Measurements from ENCODE around the gene CSF2. TPM values are rescaled to one million over a fixed set of nuclear protein-coding genes. Genes with fewer than 3 reads are reported as not detected.

CSF2 gene
- total RNA-seq, 3 donors from 2014 or later (not counting 1 experiment from before 2014, with no cell fraction given): 0.65 to 1.2 (median 0.82) TPM

- peak in 2 of 3 donors; percentile 46 to 58 for ATAC-seq
- whole genome bisulfite sequencing (ENCODE audit: insufficient coverage): 43% methylated on average over 3 of the region's 4 CpGs
- Histone ChIP-seq H3K9me3 (ENCODE audit: control insufficient read depth, insufficient read depth, low read length) (no peaks in the 10 kb centered on the region), H3K36me3 (ENCODE audit: control insufficient read depth, insufficient read depth, low read length) (no peaks in the 10 kb centered on the region), H3K4me1 (ENCODE audit: control insufficient read depth, insufficient read depth, low read length) (peaks cover 32% of the 10 kb centered on the region), H3K27ac (ENCODE audit: low read length) (no peak overlapping the region), H3K27me3 (ENCODE audit: control insufficient read depth, insufficient read depth, low read length) (no peaks in the 10 kb centered on the region), H3K4me3 (ENCODE audit: low read length) (no peak overlapping the region)
- no peaks in the 10 kb centered on the region for H3K27me3 Mint-ChIP-seq (ENCODE audit: low read depth in 2 of 2)
- no peaks in the 10 kb centered on the region for H3K9me3 Mint-ChIP-seq
- peaks cover 13 to 37% of the 10 kb centered on the region in 2 donors for H3K4me1 Mint-ChIP-seq
- intact Hi-C loops (cut with micrococcal nuclease): loop anchor here (1.0 to 5.0 kb wide), 3 partner anchors 52 to 127 kb away; no protein-coding TSS in a partner anchor
- no peak overlapping the region for H3K4me3 Mint-ChIP-seq
- H3K36me3 Mint-ChIP-seq: no peaks in the 10 kb centered on the region
- DNase-seq: peak; percentile 57 to 73
- H3K27ac Mint-ChIP-seq: peak overlapping the region; percentile 19 to 70
- TF ChIP-seq CTCF (IDR thresholded peaks at IDR 0.05): no peak
These were observed 8.1 kb upstream of the CSF2 start for GRCh38 chr5:132065351-132065937.

- no peak overlapping the region for H3K4me3 ChIP-seq (ENCODE audit: low read length)
- no peaks in the 10 kb centered on the region for H3K36me3 ChIP-seq (ENCODE audit: control insufficient read depth, insufficient read depth, low read length)
- 96% methylated on average over 13 of the region's 13 CpGs for WGBS (ENCODE audit: insufficient coverage)
- no peak for DNase-seq
- TF ChIP-seq CTCF (IDR thresholded peaks at IDR 0.05): no peak
- H3K27ac ChIP-seq (ENCODE audit: low read length): no peak overlapping the region
- H3K4me3 Mint-ChIP-seq: no peak overlapping the region
- no peak for ATAC-seq
- H3K27me3 ChIP-seq (ENCODE audit: control insufficient read depth, insufficient read depth, low read length): no peaks in the 10 kb centered on the region
- H3K27ac Mint-ChIP-seq: peak overlapping the region in 1 of 2 donors; percentile 59
- peaks cover 39% of the 10 kb centered on the region for H3K4me1 ChIP-seq (ENCODE audit: control insufficient read depth, insufficient read depth, low read length)
- H3K4me1 Mint-ChIP-seq: peaks cover 13 to 41% of the 10 kb centered on the region in 2 donors
- H3K27me3 Mint-ChIP-seq (ENCODE audit: low read depth in 2 of 2): peaks cover 0 to 3% of the 10 kb centered on the region in 2 donors
- no peaks in the 10 kb centered on the region for H3K36me3 Mint-ChIP-seq
- intact Hi-C loops (cut with micrococcal nuclease): loop anchor here (1.0 to 5.0 kb wide), 3 partner anchors 51 to 126 kb away; no protein-coding TSS in a partner anchor
- no peaks in the 10 kb centered on the region for H3K9me3 Mint-ChIP-seq
- H3K9me3 ChIP-seq (ENCODE audit: control insufficient read depth, insufficient read depth, low read length): no peaks in the 10 kb centered on the region
These were observed 7.5 kb upstream of the CSF2 start for GRCh38 chr5:132065951-132066701.

GRCh38 chr5:132066871-132067270 lies 6.7 kb upstream of the CSF2 start:
- no peaks in the 10 kb centered on the region for H3K9me3 ChIP-seq (ENCODE audit: control insufficient read depth, insufficient read depth, low read length)
- peaks cover 0 to 3% of the 10 kb centered on the region in 2 donors for H3K27me3 Mint-ChIP-seq (ENCODE audit: low read depth in 2 of 2)
- no peaks in the 10 kb centered on the region for H3K9me3 Mint-ChIP-seq
- H3K36me3 Mint-ChIP-seq: no peaks in the 10 kb centered on the region
- DNase-seq (no peak), ATAC-seq (no peak)
- peaks cover 44% of the 10 kb centered on the region for H3K4me1 ChIP-seq (ENCODE audit: control insufficient read depth, insufficient read depth, low read length)
- H3K27me3 ChIP-seq (ENCODE audit: control insufficient read depth, insufficient read depth, low read length): no peaks in the 10 kb centered on the region
- H3K27ac ChIP-seq (ENCODE audit: low read length): no peak overlapping the region
- no peak for TF ChIP-seq CTCF (IDR thresholded peaks at IDR 0.05)
- WGBS (ENCODE audit: insufficient coverage): 94% methylated on average over 4 of the region's 4 CpGs
- peaks cover 13 to 48% of the 10 kb centered on the region in 2 donors for H3K4me1 Mint-ChIP-seq
- intact Hi-C loops (cut with micrococcal nuclease): loop anchor here (5.0 kb wide), 2 partner anchors 50 to 125 kb away; no protein-coding TSS in a partner anchor
- H3K4me3 ChIP-seq (ENCODE audit: low read length): no peak overlapping the region
- H3K4me3 Mint-ChIP-seq: no peak overlapping the region
- H3K36me3 ChIP-seq (ENCODE audit: control insufficient read depth, insufficient read depth, low read length): no peaks in the 10 kb centered on the region
- H3K27ac Mint-ChIP-seq: peak overlapping the region in 1 of 2 donors; percentile 59

Measured in natural killer cell (primary cell).